ENCODE data around the gene GAK.

The GAK gene

GRCh38 chr4:896216-896615 lies 35.9 kb downstream of the GAK start:
- TF ChIP-seq CTCF (IDR thresholded peaks at IDR 0.05; ENCODE audit: insufficient read depth, low read depth, low read length, missing control alignments) = no peak
- no peak overlapping the region for H3K4me3 ChIP-seq (ENCODE audit: low read length)
- DNase-seq (ENCODE audit: low read depth) = no peak

DNA sequence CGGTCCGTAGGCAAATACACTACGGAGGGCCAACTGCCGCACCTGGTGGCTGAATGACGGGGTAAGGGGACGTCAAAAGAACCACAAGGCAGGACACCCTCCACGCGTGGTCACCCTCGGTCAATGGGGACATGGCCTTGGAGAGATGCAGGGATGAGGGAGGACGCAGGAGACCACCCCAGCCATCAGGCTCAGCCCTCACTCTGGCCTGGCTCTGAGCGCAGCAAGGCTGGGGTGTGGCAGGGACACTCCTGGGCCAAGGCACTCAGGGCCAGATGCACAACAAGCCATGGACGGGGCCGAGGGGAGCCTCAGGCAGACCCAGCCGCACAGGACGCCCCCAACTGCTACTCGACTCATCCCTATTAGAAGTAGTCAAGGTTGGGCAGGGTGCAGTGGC lies 36.5 kb downstream of the GAK start:
- no peak overlapping the region for H3K4me3 ChIP-seq (ENCODE audit: low read length)
- no peak for TF ChIP-seq CTCF (IDR thresholded peaks at IDR 0.05; ENCODE audit: insufficient read depth, low read depth, low read length, missing control alignments)
- DNase-seq (ENCODE audit: low read depth) = no peak

DNA sequence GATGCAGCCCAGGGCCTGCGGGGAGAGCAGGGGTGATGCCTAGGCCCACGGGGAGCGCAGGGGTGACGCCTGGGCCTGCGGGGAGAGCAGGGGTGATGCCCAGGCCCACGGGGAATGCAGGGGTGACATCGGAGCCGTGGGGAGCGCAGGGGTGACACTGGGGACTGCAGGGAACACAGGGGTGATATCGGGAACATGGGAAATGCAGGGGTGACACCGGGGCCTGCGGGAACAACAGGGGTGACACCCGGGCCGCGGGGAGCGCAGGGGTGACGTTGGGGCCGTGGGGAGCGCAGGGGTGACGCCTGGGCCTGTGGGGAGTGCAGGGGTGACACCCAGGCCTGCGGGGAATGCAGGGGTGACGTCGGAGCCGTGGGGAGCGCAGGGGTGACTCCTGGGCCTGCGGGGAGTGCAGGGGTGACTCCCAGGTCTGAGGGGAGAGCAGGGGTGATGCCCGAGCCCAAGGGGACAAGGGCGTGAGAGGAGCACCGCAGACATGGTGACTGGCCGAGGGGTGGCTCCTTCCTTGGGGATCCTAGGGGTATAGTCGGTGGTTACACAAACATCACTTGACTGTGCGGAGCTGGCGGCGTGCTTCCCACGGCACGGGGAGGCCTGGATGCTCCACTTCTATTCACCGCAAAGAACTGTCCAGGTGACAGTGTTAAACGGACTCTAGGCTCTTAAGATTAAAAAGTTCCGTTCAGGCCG lies 38.0 kb downstream of the GAK start:
- no peak for TF ChIP-seq CTCF (IDR thresholded peaks at IDR 0.05; ENCODE audit: insufficient read depth, low read depth, low read length, missing control alignments)
- no peak for DNase-seq (ENCODE audit: low read depth)
- no peak overlapping the region for H3K4me3 ChIP-seq (ENCODE audit: low read length)

DNA sequence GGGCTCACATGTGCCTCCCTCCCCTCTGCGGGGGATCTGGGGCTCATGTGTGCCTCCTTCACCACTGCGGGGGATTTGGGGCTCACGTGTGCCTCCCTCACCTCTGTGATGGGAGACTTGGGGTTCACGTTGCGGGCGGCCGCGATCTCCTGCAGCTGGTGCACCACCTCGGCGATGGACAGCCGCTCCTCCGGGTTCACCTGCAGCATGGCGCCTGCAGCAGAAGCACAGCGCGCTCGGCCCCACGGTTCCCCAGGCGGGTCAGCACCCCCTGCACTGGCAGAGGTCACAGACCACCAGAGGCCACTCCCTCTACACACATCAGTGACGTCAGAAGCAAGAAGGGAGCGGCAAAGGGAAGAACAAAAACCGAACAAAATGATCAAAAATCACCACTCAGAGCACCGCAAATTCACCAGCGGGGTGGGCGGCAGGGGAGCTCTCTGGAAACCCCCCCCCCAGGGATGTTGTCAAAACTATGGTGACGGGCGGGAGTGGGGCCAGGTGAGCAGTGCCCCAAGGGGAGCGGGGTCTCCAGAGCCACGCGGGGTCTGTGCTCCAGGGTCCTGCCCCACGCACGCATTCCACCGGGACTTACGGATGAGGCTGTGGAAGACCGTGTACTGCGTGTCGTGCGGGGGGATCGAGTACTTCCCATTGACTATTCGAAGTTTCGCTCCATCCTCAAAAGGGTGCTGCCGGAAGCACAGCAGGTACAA lies 38.7 kb downstream of the GAK start:
- no peak for TF ChIP-seq CTCF (IDR thresholded peaks at IDR 0.05; ENCODE audit: insufficient read depth, low read depth, low read length, missing control alignments)
- no peak overlapping the region for H3K4me3 ChIP-seq (ENCODE audit: low read length)
- no peak for DNase-seq (ENCODE audit: low read depth)

DNA sequence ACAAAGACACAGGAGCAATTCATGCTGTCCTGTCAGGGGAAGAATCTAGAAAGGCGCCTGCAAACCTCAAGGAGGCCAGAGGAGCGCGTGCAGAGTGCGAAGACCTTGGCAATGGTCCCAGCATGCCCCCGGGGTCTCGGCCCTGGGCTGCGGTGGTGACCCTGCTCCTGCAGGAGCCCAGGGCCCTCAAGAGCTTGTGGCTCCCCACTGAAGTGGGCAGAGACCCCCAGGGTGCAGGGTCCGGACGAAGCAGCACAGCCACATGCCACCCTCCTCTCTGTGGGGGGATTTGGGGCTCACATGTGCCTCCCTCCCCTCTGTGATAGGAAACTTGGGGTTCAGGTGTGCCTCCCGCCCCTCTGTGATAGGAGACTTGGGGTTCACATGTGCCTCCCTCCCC lies 39.3 kb downstream of the GAK start:
- no peak for DNase-seq (ENCODE audit: low read depth)
- no peak for TF ChIP-seq CTCF (IDR thresholded peaks at IDR 0.05; ENCODE audit: insufficient read depth, low read depth, low read length, missing control alignments)
- no peak overlapping the region for H3K4me3 ChIP-seq (ENCODE audit: low read length)

DNA sequence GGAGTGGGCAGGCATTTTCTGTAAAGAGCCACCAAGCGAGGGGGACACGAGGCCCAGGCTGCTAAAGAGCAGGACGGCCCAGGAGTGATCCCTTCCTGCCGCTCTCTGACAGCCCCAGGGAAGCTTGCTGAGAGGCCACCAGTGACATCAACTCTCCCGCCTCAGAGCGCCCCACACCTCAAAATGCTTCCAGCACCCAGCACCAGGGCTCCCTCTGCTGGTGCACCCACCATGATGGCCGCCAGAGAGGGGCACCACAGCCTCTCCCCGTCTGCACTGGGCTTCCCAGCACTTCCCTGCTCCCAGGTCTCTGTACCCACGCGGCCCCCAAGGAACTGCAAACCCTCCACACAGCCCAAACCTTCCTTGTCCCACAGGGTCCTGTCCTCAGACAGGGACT lies 40.4 kb downstream of the GAK start:
- no peak for TF ChIP-seq CTCF (IDR thresholded peaks at IDR 0.05; ENCODE audit: insufficient read depth, low read depth, low read length, missing control alignments)
- no peak for DNase-seq (ENCODE audit: low read depth)

More for the DNA sequence above, 40.4 kb downstream of the GAK start:
- H3K4me3 ChIP-seq (ENCODE audit: low read length) = no peak overlapping the region

Measured in epithelial cell of esophagus (primary cell).